ENCODE data around the gene AKT1.

The AKT1 gene

GRCh38 chr14:104738375-104739019 lies 57.1 kb downstream of the AKT1 start:
- Histone ChIP-seq H3K9ac (ENCODE audit: low read length) (no peak overlapping the region), H3K9me3 (replicated peaks; ENCODE audit: insufficient read depth, low read length) (no peaks in the 10 kb centered on the region), H3K4me2 (ENCODE audit: low read depth, low read length) (no peak overlapping the region), H2AFZ (ENCODE audit: low read length) (no peak overlapping the region), H3K27me3 (replicated peaks; ENCODE audit: insufficient read depth, low read length) (peaks cover 59% of the 10 kb centered on the region), H3K36me3 (replicated peaks; ENCODE audit: insufficient read depth, low read length) (no peaks in the 10 kb centered on the region), H4K20me1 (ENCODE audit: insufficient read depth, low read length) (no peaks in the 10 kb centered on the region), H3K9me2 (replicated peaks; ENCODE audit: insufficient read depth, low read length) (no peaks in the 10 kb centered on the region), H3K4me3 (ENCODE audit: low read length) (no peak overlapping the region), H3F3A (ENCODE audit: insufficient read depth, low read length) (no peaks in the 10 kb centered on the region), H3K79me2 (ENCODE audit: low read length) (no peaks in the 10 kb centered on the region), H3K4me1 (ENCODE audit: low read length) (no peaks in the 10 kb centered on the region), H3K27ac (ENCODE audit: low read length) (no peak overlapping the region)
- TF ChIP-seq EZH2 (optimal IDR thresholded peaks at IDR 0.05; ENCODE audit: low read depth, low read length) = no peak
- TF ChIP-seq EZH2phosphoT487 (IDR thresholded peaks at IDR 0.05; ENCODE audit: low read length) = no peak
- no peak for TF ChIP-seq CTCF (IDR thresholded peaks at IDR 0.05; ENCODE audit: low read length)
- no peak for DNase-seq

GRCh38 chr14:104735830-104736642 lies 59.5 kb downstream of the AKT1 start:
- Histone ChIP-seq H3K79me2 (ENCODE audit: low read length) (no peaks in the 10 kb centered on the region), H3K9ac (ENCODE audit: low read length) (no peak overlapping the region), H3K4me1 (ENCODE audit: low read length) (no peaks in the 10 kb centered on the region), H3F3A (ENCODE audit: insufficient read depth, low read length) (no peaks in the 10 kb centered on the region), H3K36me3 (replicated peaks; ENCODE audit: insufficient read depth, low read length) (no peaks in the 10 kb centered on the region), H3K4me2 (ENCODE audit: low read depth, low read length) (no peak overlapping the region), H3K27me3 (replicated peaks; ENCODE audit: insufficient read depth, low read length) (peaks cover 34% of the 10 kb centered on the region), H3K27ac (ENCODE audit: low read length) (no peak overlapping the region), H2AFZ (ENCODE audit: low read length) (no peak overlapping the region), H3K9me3 (replicated peaks; ENCODE audit: insufficient read depth, low read length) (no peaks in the 10 kb centered on the region), H4K20me1 (ENCODE audit: insufficient read depth, low read length) (no peaks in the 10 kb centered on the region), H3K4me3 (ENCODE audit: low read length) (no peak overlapping the region), H3K9me2 (replicated peaks; ENCODE audit: insufficient read depth, low read length) (no peaks in the 10 kb centered on the region)
- no peak for DNase-seq
- TF ChIP-seq EZH2 (optimal IDR thresholded peaks at IDR 0.05; ENCODE audit: low read depth, low read length) (no peak), CTCF (IDR thresholded peaks at IDR 0.05; ENCODE audit: low read length) (no peak), EZH2phosphoT487 (IDR thresholded peaks at IDR 0.05; ENCODE audit: low read length) (no peak)

GRCh38 chr14:104734991-104735779 lies 60.4 kb downstream of the AKT1 start:
- no peak overlapping the region for H3K4me2 ChIP-seq (ENCODE audit: low read depth, low read length)
- no peak overlapping the region for H3K4me3 ChIP-seq (ENCODE audit: low read length)
- no peaks in the 10 kb centered on the region for H3K4me1 ChIP-seq (ENCODE audit: low read length)
- no peak overlapping the region for H3K9ac ChIP-seq (ENCODE audit: low read length)
- H4K20me1 ChIP-seq (ENCODE audit: insufficient read depth, low read length) = no peaks in the 10 kb centered on the region
- no peak overlapping the region for H3K27ac ChIP-seq (ENCODE audit: low read length)
- H3K9me2 ChIP-seq (replicated peaks; ENCODE audit: insufficient read depth, low read length) = no peaks in the 10 kb centered on the region
- no peaks in the 10 kb centered on the region for H3K79me2 ChIP-seq (ENCODE audit: low read length)
- DNase-seq = no peak
- H3F3A ChIP-seq (ENCODE audit: insufficient read depth, low read length) = no peaks in the 10 kb centered on the region
- no peak overlapping the region for H2AFZ ChIP-seq (ENCODE audit: low read length)
- no peaks in the 10 kb centered on the region for H3K9me3 ChIP-seq (replicated peaks; ENCODE audit: insufficient read depth, low read length)
- peaks cover 26% of the 10 kb centered on the region for H3K27me3 ChIP-seq (replicated peaks; ENCODE audit: insufficient read depth, low read length)
- no peaks in the 10 kb centered on the region for H3K36me3 ChIP-seq (replicated peaks; ENCODE audit: insufficient read depth, low read length)
- TF ChIP-seq EZH2 (optimal IDR thresholded peaks at IDR 0.05; ENCODE audit: low read depth, low read length) (no peak), CTCF (IDR thresholded peaks at IDR 0.05; ENCODE audit: low read length) (no peak), EZH2phosphoT487 (IDR thresholded peaks at IDR 0.05; ENCODE audit: low read length) (no peak)
